IMR-90 (cell line): Measurements from ENCODE around the gene FOXO6. TPM values are rescaled to one million over a fixed set of nuclear protein-coding genes. Genes with fewer than 3 reads are reported as not detected.

ENCODE experiments used
- ATAC-seq: fragments of 200-7000 bp; cut with Tn5 transposase; 2 replicates; pipeline ENCODE4 v1.9.1; 2020; ENCODE audit warnings: low read depth, mild to moderate bottlenecking, moderate library complexity
- BruUV-seq: library from RNA; stranded (reverse); fragments of 400-500 nt; replicated peaks from 2 replicates; lab custom pipeline; 2021; lab: Mats Ljungman, UMichigan
- CTCF ChIA-PET: fragments of 300-600 bp; formaldehyde crosslinking; extraction: SDS; loops from one replicate; lab custom pipeline; 2021; ENCODE audit warnings: antibody characterized with exemption; lab: Yijun Ruan, JAX
- POLR2A ChIA-PET: fragments of 300-600 bp; sonication (Branson Sonifier 250); formaldehyde crosslinking; loops from one replicate; lab custom pipeline; 2022; ENCODE audit warnings: antibody characterized with exemption; ENCODE audit not compliant: unreplicated experiment; lab: Charles Lee
- DNase-seq: peaks from one replicate; pipeline ENCODE4 v3.0.0; 2013
- H2AFZ ChIP-seq: replicated peaks from 2 replicates; pipeline ENCODE3; 2013; ENCODE audit warnings: low read length, mild to moderate bottlenecking; ENCODE audit not compliant: poor library complexity
- H2AK5ac ChIP-seq: 2 replicates; pipeline ENCODE4 v1.6.1; 2013; ENCODE audit warnings: low read depth, low read length, inconsistent platforms
- H2AK9ac ChIP-seq: replicated peaks from 2 replicates; pipeline ENCODE3; 2013; ENCODE audit warnings: mild to moderate bottlenecking, low read depth, low read length, moderate library complexity; ENCODE audit not compliant: poor library complexity
- H2BK120ac ChIP-seq: 2 replicates; pipeline ENCODE4 v1.6.1; 2013; ENCODE audit warnings: low read depth, low read length, inconsistent platforms
- H2BK15ac ChIP-seq: 3 replicates; pipeline ENCODE4 v1.6.1; 2013; ENCODE audit warnings: low read depth, low read length, inconsistent platforms
- H2BK20ac ChIP-seq: 2 replicates; pipeline ENCODE4 v1.6.1; 2013; ENCODE audit warnings: low read depth, mild to moderate bottlenecking, inconsistent platforms, low read length, moderate library complexity
- H2BK5ac ChIP-seq: 2 replicates; pipeline ENCODE4 v1.6.1; 2013; ENCODE audit warnings: mild to moderate bottlenecking, low read depth, low read length, inconsistent platforms; ENCODE audit not compliant: poor library complexity, severe bottlenecking
- H3K14ac ChIP-seq: replicated peaks from 2 replicates; pipeline ENCODE4 v1.6.1; 2013; ENCODE audit warnings: low read depth, low read length, inconsistent platforms
- H3K18ac ChIP-seq: 2 replicates; pipeline ENCODE4 v1.6.1; 2013; ENCODE audit warnings: low read depth, low read length, control low read depth
- H3K23ac ChIP-seq: 2 replicates; pipeline ENCODE4 v1.6.1; 2013; ENCODE audit warnings: low read depth, low read length, inconsistent platforms
- H3K27ac ChIP-seq: 2 replicates; pipeline ENCODE4 v1.5.1; 2013; ENCODE audit warnings: mild to moderate bottlenecking, control low read depth, low read length; ENCODE audit not compliant: insufficient read depth
- H3K27me3 ChIP-seq: 2 replicates; pipeline ENCODE4 v1.6.1; 2013; ENCODE audit warnings: low read length; ENCODE audit not compliant: control insufficient read depth, insufficient read depth
- H3K36me3 ChIP-seq: 2 replicates; pipeline ENCODE4 v1.6.1; 2013; ENCODE audit warnings: low read length, mixed read lengths; ENCODE audit not compliant: control insufficient read depth, insufficient read depth
- H3K4ac ChIP-seq: 2 replicates; pipeline ENCODE4 v1.6.1; 2013; ENCODE audit warnings: low read depth, low read length, inconsistent platforms
- H3K4me1 ChIP-seq: 2 replicates; pipeline ENCODE4 v1.6.1; 2013; ENCODE audit warnings: low read length, mixed read lengths; ENCODE audit not compliant: control insufficient read depth, insufficient read depth
- H3K4me2 ChIP-seq: 2 replicates; pipeline ENCODE4 v1.6.1; 2013; ENCODE audit warnings: low read depth, mild to moderate bottlenecking, control low read depth, low read length, moderate library complexity
- H3K4me3 ChIP-seq: 2 replicates; pipeline ENCODE4 v1.5.1; 2013; ENCODE audit warnings: low read depth, mild to moderate bottlenecking, control low read depth, low read length, moderate library complexity; ENCODE audit not compliant: insufficient read depth
- H3K56ac ChIP-seq: 2 replicates; pipeline ENCODE4 v1.6.1; 2013; ENCODE audit warnings: low read length, inconsistent platforms; ENCODE audit not compliant: insufficient read depth; ENCODE audit errors: extremely low read depth
- H3K79me1 ChIP-seq, 2 experiments: 2 replicates each; pipeline ENCODE4 v1.6.1; 2013; ENCODE audit warnings: low read length in 2 of 2, inconsistent platforms in 1 of 2, low read depth in 1 of 2
- H3K9ac ChIP-seq: 2 replicates; pipeline ENCODE4 v1.6.1; 2013; ENCODE audit warnings: low read depth, low read length, control low read depth
- H3K9me1 ChIP-seq: 2 replicates; pipeline ENCODE4 v1.6.1; 2013; ENCODE audit warnings: low read length, inconsistent platforms; ENCODE audit not compliant: insufficient read depth
- H3K9me3 ChIP-seq: 2 replicates; pipeline ENCODE4 v1.6.1; 2013; ENCODE audit warnings: low read length; ENCODE audit not compliant: control insufficient read depth, insufficient read depth
- H4K20me1 ChIP-seq: 2 replicates; pipeline ENCODE4 v1.6.1; 2013; ENCODE audit warnings: low read length, inconsistent platforms; ENCODE audit not compliant: insufficient read depth
- H4K5ac ChIP-seq: 2 replicates; pipeline ENCODE4 v1.6.1; 2013; ENCODE audit warnings: mild to moderate bottlenecking, low read depth, low read length, control low read depth
- H4K8ac ChIP-seq, 2 experiments: 2 replicates each; pipeline ENCODE4 v1.6.1; 2013; ENCODE audit warnings: low read depth in 2 of 2, low read length in 2 of 2, control low read depth in 1 of 2, inconsistent platforms in 1 of 2
- H4K91ac ChIP-seq: 2 replicates; pipeline ENCODE4 v1.6.1; 2013; ENCODE audit warnings: low read depth, low read length, inconsistent platforms; ENCODE audit not compliant: insufficient read depth
- BHLHE40 ChIP-seq: fragments of 150-350 bp; IDR thresholded peaks from 2 replicates; pipeline ENCODE4 v1.6.1; 2016; ENCODE audit warnings: mild to moderate bottlenecking, low read depth, low read length
- CEBPB ChIP-seq: IDR thresholded peaks from 2 replicates; pipeline ENCODE4 v1.6.1; 2012; ENCODE audit warnings: low read depth, low read length, improper control_type of control experiment
- CHD1 ChIP-seq: IDR thresholded peaks from 2 replicates; pipeline ENCODE4 v1.6.1; 2012; ENCODE audit warnings: low read depth, low read length, improper control_type of control experiment
- ELK1 ChIP-seq: fragments of 150-350 bp; IDR thresholded peaks from 2 replicates; pipeline ENCODE4 v1.6.1; 2016; ENCODE audit warnings: low read depth, mild to moderate bottlenecking, low read length, moderate library complexity, borderline replicate concordance
- FOS ChIP-seq: fragments of 150-350 bp; IDR thresholded peaks from 2 replicates; pipeline ENCODE4 v1.6.1; 2016; ENCODE audit warnings: low read depth, low read length
- MAFK ChIP-seq: IDR thresholded peaks from 2 replicates; pipeline ENCODE4 v1.6.1; 2012; ENCODE audit warnings: low read depth, low read length, improper control_type of control experiment
- MAZ ChIP-seq: IDR thresholded peaks from 2 replicates; pipeline ENCODE4 v1.6.1; 2012; ENCODE audit warnings: low read depth, mild to moderate bottlenecking, low read length, improper control_type of control experiment, moderate library complexity, borderline replicate concordance
- NFE2L2 ChIP-seq: fragments of 150-350 bp; IDR thresholded peaks from 2 replicates; pipeline ENCODE4 v1.6.1; 2016; ENCODE audit warnings: low read depth, mild to moderate bottlenecking, low read length
- POLR2A ChIP-seq: IDR thresholded peaks from 2 replicates; pipeline ENCODE4 v1.6.1; 2012; ENCODE audit warnings: mild to moderate bottlenecking, low read depth, low read length
- RAD21 ChIP-seq: IDR thresholded peaks from 2 replicates; pipeline ENCODE4 v1.6.1; 2012; ENCODE audit warnings: low read length, improper control_type of control experiment
- RCOR1 ChIP-seq: IDR thresholded peaks from 2 replicates; pipeline ENCODE4 v1.6.1; 2012; ENCODE audit warnings: mild to moderate bottlenecking, low read length, improper control_type of control experiment; ENCODE audit not compliant: insufficient replicate concordance
- RFX5 ChIP-seq: IDR thresholded peaks from 2 replicates; pipeline ENCODE4 v1.8.0; 2012; ENCODE audit warnings: low read depth, mild to moderate bottlenecking, low read length, moderate library complexity
- SMC3 ChIP-seq: fragments of 150-350 bp; IDR thresholded peaks from 2 replicates; pipeline ENCODE4 v1.6.1; 2016; ENCODE audit warnings: low read depth, mild to moderate bottlenecking, antibody characterized with exemption, low read length, moderate library complexity
- USF2 ChIP-seq: fragments of 150-350 bp; IDR thresholded peaks from 2 replicates; pipeline ENCODE4 v1.6.1; 2017; ENCODE audit warnings: mild to moderate bottlenecking, antibody characterized with exemption, low read length, low read depth
- WGBS, 2 experiments: methylation state at CpG; one replicate each; pipeline versions ENCODE4 v1.1.5 to v1.1.7; 2013; ENCODE audit warnings: missing lambda C conversion rate in 2 of 2; ENCODE audit not compliant: insufficient read length in 1 of 2; ENCODE audit errors: extremely low coverage in 2 of 2; 5-methylcytosine and 5-hydroxymethylcytosine counted together
- dilution Hi-C: fragments of 300-500 bp; cut with HindIII; formaldehyde crosslinking; loops from one replicate; pipeline ENCODE4 v1.14.3; 2018; ENCODE audit warnings: low sequenced_read_pairs; ENCODE audit not compliant: unreplicated experiment
- in situ Hi-C: fragments of 300-500 bp; cut with MboI; formaldehyde crosslinking; loops from 3 replicates; pipeline ENCODE4 v1.14.3; 2019; ENCODE audit warnings: low sequenced_read_pairs, inconsistent platforms, mixed read lengths
- intact Hi-C: fragments of 100-400 bp; cut with micrococcal nuclease; formaldehyde crosslinking; loops from 2 replicates; pipeline ENCODE4 v1.10.0; 2022
- polyA plus RNA-seq, 3 experiments: library from polyadenylated mRNA; depleted of rRNA; stranded (reverse); fragments of >200 nt; gene quantifications; 2 replicates each; pipeline ENCODE4 v1.2.3, GENCODE V29; 2012; ENCODE audit warnings: low replicate concordance in 1 of 3
- total RNA-seq: library from RNA; depleted of rRNA; stranded (reverse); fragments of >200 nt; gene quantifications from 2 replicates; pipeline ENCODE4 v1.2.3, GENCODE V29; 2012

The FOXO6 gene
- total and polyA plus RNA-seq, 2 of the 4 experiments (the other 2 are of a cell fraction): not detected

DNA sequence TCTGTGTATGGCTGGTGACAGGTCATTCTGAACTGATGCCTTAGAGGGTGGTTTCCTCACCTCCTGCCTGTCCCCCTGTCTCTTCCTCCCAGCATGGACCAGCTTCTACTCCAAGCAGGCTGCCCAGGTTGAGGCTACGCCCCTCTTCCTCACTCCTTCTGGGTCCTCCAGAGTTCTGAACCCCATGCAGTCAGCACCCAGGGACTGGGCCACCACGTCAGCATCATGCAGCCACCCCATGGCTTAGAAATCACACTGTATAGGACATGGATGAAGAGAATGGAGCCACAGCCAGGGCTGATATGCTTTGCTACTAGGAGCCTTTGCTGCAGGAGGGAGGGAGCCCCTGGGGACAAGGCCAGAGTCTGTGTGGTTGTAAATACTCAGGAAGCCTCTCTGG, 8.3 kb downstream of the FOXO6 start:
- Histone ChIP-seq H3K27me3 (peaks cover 69% of the 10 kb centered on the region), H2BK120ac (no peak overlapping the region), H3K14ac (no peak overlapping the region), H3K9ac (no peak overlapping the region), H2BK15ac (no peak overlapping the region), H3K23ac (no peak overlapping the region), H2BK20ac (no peak overlapping the region), H3K9me3 (no peaks in the 10 kb centered on the region), H2AK9ac (no peak overlapping the region), H3K9me1 (no peaks in the 10 kb centered on the region), H2AFZ (no peak overlapping the region), H3K36me3 (no peaks in the 10 kb centered on the region), H4K91ac (no peak overlapping the region), H3K18ac (no peak overlapping the region), H3K56ac (no peak overlapping the region), H3K4me3 (no peak overlapping the region), H2AK5ac (no peak overlapping the region), H4K20me1 (no peaks in the 10 kb centered on the region), H3K4me2 (no peak overlapping the region), H3K79me1 (no peaks in the 10 kb centered on the region), H3K4me1 (no peaks in the 10 kb centered on the region; the same call in 1 of the 2 replicates), H4K5ac (no peak overlapping the region), H4K8ac (no peak overlapping the region), H3K27ac (no peak overlapping the region), H2BK5ac (no peak overlapping the region), H3K4ac (no peak overlapping the region)
- WGBS, 2 experiments: no CpG with 5 or more reads among the region's 2 CpGs
- POLR2A ChIA-PET: no interaction called here
- CTCF ChIA-PET: no interaction called here
- no peak for ATAC-seq
- in situ Hi-C loops: no loop called here
- no peak for TF ChIP-seq CEBPB
- no peak for TF ChIP-seq RFX5
- TF ChIP-seq RCOR1: no peak
- TF ChIP-seq MAZ: no peak
- TF ChIP-seq BHLHE40: no peak
- no peak for TF ChIP-seq CHD1
- no peak for TF ChIP-seq ELK1
- TF ChIP-seq USF2: no peak
- no peak for TF ChIP-seq SMC3
- no peak for TF ChIP-seq RAD21
- TF ChIP-seq NFE2L2: no peak
- TF ChIP-seq MAFK: no peak
- no peak for TF ChIP-seq FOS
- no peak for TF ChIP-seq POLR2A
- no peak for DNase-seq
- dilution Hi-C loops: no loop called here
- intact Hi-C loops: no loop called here
- no TSS peak for BruUV-seq
